Pons (tissue), 1 donor: ENCODE data around the gene GRN.
"Not testable (repeated sequence)": the region's sequence is repeated elsewhere in the genome, so short reads cannot be mapped to it uniquely, and the experiment has no call there.

Experiments used
- DNase-seq: peaks from one replicate; pipeline ENCODE4 v3.0.0-alpha.2; 2016; ENCODE audit warnings: low spot score

The GRN gene

DNA sequence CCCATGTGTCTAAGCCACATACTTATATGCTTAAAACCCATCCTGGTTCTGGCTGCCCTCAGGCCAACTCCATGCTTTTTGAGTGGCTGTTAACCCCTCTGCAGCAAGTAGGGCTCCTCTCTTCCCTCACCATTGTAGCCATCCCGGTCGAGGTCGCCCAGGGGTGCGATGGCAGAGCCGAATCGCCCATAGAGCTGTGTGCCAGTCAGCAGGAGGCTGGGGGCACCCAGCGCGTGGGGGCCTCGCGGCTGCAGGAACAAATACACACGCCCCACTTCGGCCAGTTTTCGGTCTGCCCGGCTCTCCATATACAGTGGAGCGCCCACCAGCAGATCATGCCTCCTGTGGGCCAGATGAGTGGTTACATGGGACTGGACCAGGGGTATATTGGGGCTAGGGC is 38.3 kb downstream of the GRN start:
- DNase-seq: no peak

DNA sequence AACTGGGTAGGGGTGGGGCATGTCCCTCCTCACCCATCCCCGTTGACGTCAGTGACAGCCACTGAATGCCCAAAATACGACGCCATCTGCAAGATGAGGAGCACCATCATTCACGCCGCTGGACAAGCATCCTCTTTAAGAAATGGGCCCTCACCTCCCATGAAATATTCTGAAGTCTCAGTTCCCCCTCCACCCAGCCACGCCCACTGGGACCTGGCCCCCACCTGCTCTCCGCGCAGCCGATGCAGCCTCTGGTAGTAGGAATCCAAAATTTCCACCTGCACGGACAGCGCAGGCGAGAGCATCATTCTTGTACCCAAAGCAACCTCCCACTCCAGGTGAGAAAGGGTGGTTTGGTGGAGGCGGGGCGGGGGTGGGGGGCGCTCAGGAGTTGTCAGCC is 38.8 kb downstream of the GRN start:
- DNase-seq: no peak

DNA sequence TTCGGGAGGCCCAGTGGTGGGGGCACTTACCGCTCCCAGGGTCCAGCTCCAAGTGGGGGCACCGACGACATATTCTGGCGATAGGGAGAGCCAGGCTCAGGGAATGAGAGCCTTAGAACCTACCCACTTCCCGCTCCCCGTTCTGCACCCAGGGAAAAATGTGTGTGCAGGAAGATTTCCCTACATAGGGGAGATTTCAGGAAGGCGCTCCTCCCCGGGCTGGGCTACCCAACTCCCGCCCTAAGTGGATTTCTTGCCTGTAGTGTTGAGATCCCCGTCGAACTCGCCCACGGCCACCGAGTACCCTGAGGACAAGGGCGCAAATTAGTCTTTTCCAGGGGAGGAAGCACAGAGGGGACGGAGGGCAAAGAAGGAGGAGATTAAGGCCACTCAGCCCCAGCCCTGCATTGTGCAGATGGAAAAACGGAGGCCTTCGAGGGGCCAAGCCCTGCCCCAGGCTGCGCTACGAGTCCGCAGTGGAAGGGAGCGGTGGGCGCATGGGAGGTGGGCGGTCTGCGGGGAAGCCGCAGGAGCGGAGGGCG is 39.2 kb downstream of the GRN start:
- no peak for DNase-seq

DNA sequence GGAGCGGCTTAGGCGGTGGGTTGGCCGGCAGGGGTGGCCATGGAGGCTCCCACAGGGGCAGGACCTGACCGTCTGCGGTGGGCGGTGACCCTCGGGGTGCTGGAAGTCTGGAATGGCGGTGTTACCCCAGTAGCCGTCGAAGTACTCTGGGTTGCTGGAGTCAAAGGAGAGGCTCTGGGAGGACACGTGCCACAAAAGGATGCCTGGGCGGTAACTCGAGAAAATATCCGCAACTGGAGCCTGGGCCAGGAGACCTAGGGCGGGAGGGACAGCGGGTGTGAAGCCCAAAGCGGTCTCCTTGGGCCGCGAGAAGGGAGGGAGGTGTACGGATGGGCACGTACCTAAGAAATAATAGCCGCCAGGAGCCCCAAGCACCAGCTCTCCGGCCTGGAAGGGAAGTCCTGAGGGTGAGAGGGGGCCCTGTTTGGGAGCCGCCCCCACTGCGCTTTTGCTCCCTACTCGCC is 39.8 kb downstream of the GRN start:
- DNase-seq: no peak

DNA sequence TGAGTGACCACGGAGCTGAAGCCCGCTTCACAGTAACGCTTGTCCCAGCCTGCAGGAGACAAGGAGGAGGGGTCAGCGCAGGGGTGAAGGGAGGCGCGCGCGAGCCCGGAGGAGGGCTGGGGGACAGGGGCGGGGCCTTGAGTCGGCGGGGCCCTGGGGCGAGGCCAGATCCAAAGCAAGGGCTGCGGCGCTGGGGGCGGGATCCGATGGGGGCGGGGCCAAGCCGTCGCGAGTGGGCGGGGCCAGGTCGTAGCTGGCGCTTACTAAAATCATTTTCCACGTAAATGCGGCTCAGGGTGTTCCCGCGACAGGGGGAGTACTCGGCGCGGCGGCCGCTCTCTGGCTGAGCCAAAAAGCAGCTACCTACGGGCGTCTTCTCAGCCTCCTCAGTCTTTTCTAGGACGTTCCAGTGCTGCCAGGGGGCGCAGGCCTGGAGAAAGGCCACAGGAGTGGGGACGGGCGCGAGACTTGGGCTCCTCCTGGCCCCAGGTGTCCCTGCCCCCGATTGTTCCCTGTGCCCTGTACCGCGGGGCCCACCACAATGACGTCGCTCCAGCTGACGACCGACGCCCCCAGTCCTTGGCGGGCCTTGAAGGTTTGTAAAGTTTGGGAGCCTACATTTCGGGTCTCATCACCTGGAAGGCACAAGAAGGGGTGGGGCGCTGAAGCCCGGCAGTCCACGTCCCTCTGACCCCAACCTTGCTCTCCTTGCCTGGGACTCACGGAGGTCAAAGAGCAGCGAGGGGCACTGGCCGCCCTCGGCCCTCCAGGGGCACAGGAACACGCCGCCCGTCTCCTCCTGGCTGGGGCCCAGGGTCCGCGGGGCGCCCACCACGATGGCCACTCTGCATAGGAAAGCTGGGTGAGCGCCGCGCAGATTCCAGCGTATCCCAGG is 40.4 kb downstream of the GRN start:
- no peak for DNase-seq

DNA sequence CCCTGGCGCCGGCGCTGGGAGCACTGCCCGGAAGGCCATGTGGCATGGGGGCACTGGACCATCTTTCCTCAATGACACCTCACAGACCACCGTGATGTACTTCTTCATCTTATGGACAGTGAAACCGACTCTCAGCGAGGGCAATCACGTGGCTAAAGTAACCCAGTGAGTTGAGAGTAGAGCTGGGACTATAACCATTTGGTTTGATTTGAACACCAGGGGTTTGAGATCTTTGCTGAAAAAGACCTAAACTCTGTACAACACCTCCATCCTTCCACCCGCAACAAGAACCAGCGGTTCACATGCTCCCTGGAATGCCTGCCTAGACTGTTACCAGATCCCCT is 41.1 kb downstream of the GRN start:
- no peak for DNase-seq

DNA sequence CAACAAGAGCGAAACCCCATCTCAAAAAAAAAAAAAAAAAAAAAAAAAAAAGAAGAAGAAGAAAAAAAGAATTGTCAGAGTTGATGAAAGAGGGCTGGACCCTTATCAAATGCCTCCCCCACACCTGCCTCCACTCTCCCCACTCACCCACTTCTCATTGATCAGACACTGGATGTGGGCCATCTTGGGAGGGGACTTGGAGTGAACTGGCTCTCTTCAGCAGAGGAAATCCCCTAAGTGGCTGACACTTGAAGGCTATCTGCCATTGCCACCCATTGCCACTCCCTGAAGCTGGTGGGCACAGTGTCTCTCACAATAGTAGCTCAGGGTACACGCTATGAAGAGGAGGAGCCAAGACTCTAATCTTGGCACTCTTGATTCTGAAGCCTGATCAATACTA is 42.7 kb downstream of the GRN start:
- no peak for DNase-seq

DNA sequence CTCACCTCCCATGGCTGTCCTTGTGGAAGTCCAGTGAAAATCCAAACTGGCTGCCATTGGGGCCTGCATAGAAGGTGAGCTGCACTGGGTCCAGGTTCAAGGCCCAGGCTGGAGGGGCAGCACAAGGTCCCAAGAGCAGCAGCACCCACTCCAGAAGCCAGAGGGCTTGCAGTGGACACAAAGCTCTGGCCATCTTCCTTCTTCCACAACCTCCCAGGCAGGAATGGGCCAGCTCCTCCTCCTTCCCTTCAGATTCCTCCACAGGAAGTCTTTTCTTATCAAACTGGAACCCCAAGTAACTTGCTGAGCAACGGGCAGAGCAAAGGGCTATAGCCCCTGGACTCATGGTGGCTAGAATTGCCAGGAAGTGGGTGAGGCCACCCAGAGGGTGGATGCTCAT is 44.2 kb downstream of the GRN start, which contains the start of gene ITGA2B:
ITGA2B (minus strand) TSS at position 369 of the 400 bp plus-strand sequence; CDS start at position 193, 176 bp downstream.
- DNase-seq: no peak

DNA sequence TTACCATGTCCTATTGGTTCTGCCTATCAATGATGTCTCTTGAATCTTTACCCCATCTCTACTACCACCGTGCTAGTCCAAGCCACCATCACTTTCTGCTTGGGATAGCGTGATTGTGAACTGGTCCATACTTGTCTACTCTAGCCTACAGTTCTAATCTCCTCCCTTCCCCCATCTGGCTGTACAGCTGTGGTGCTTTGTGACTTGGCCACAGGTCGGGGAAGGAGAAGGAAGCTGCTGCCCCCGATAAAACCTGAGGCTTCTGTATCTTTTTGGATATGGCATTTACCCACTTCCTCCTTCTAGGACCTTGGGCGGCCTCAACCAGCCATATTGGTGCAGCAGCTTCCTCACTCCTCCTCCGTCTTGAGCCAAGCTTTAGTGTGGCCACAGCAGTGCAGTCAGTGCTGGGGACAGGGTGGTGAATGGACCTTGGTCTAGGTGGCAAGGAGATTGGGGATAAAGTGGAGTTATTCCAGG is 44.7 kb downstream of the GRN start:
- no peak for DNase-seq

DNA sequence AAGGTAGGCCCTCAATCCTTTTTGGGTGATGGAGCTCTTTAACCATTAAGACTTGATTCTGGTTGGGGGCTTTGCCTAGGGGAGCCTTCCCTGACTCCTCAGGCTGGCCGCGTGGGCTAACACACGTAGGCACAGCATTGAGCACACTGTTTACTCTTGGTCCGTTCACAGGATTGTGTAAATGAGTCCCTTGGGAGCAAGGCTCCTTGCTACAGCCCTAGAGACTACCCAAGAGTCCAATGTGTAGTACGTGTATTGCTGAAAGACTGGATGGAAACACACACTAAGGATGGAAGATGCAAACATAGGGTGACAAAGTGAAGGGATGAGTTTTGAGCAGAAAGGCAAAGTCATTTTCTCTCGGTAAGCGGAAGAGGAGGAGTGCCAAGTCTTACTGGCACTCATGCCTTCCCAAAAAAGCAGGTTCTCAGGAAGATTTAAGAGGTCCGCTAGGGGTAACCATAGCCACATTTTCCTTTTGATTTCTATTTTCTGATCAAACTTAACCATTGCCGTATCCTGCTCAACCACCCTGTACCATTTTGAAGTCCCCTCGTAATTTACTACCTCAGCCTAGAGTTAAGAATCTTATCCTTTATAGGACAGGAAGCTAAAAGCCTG is 45.3 kb downstream of the GRN start:
- DNase-seq: no peak

DNA sequence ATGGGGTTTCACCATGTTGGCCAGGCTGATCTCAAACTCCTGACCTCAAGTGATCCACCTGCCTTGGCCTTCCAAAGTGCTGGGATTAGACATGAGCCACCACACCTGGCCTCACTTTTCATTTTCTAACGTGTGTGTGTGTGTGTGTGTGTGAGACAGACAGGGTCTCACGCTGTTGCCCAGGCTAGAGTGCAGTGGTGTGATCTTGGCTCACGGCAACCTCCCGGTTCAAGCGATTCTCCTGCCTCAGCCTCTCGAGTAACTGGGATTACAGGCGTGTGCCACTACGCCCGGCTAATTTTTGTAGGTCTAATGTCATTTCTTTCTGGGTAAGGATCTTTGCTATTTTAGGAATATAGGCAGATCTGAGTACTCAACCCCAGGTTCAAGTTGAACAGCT is 49.0 kb downstream of the GRN start:
- not testable (repeated sequence) for DNase-seq

DNA sequence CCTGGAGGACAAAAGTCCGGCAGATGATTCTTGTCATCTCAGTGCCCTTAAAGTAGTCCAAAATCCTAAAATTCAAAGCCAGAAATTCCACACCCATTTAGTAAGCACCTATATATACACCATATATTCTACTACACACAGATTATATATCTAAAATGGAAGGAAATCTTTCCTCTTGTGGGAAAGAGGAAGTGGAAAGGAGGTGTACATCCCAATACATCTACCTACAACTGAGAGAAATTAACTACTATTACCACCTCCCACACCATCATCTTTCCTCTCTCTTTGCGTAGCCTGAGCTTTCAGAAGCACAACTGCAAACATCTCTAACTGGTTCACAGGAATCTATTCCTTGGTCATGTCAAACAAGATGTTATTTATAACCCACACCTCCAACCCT is 49.7 kb downstream of the GRN start:
- DNase-seq: no peak

DNA sequence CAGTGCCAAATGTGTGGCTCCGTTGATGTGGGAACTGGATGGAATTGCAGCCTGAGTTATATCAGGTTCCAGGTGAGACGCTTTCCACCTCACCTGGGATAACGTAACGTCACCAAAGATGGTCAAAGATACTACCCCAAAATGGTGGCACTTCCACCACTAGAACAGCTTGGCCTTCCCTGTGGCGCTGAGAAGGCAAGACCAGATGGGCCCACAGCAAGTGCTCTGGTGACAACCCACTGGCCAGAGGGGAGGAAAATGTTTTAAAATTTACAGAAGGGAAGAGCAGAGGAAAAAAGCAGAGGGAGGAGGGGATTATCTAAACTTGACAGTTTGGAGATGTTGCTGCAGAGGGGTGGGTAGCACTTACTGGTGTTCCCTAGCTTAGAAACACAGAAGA is 51.8 kb downstream of the GRN start:
- DNase-seq: no peak

DNA sequence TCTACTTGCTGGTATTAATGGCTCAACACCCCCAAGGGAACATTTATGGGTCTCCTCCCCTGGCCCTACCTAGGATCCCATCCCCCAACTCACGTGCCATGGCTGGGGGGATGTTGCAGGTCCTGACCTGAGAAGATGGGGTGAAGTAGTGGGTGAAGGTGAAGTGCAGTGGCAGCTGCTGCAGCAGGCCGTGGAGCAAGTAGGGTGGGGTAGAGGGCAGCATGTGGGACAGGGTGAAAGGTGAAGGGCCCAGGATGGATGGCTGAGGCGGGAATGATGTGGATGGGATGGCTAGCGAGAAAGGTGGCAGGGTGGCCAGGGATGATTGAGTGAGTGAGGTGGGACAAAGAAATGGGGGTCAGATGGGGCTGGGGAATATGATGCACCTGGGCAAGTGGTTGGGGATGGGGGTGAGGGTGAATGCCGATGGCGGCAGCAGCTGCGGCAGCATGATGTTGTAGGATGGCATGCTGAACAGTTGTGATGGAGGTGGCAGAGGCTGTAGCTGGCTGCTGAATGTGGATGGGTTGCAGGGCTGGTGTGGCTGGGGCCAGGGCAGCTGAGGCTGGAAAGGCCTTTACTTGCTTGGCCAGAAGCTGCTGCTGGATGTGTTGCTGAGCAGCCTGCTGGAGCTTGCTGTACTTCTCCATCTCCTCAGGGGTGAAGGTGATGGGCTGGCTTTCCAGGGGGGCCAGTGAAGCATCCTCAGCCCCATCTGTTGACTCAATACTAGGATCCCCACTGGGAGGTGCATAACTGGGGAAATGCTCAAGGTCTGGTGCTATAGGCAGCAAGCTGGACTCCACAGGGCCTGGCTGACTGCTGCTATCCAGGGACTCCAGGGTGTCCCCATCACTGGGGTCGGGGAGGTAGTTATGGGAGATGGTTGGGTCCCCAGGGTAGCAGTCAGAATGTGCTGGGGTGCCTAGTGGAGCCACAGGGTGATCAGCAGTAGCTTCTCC is 52.7 kb downstream of the GRN start:
- no peak for DNase-seq

DNA sequence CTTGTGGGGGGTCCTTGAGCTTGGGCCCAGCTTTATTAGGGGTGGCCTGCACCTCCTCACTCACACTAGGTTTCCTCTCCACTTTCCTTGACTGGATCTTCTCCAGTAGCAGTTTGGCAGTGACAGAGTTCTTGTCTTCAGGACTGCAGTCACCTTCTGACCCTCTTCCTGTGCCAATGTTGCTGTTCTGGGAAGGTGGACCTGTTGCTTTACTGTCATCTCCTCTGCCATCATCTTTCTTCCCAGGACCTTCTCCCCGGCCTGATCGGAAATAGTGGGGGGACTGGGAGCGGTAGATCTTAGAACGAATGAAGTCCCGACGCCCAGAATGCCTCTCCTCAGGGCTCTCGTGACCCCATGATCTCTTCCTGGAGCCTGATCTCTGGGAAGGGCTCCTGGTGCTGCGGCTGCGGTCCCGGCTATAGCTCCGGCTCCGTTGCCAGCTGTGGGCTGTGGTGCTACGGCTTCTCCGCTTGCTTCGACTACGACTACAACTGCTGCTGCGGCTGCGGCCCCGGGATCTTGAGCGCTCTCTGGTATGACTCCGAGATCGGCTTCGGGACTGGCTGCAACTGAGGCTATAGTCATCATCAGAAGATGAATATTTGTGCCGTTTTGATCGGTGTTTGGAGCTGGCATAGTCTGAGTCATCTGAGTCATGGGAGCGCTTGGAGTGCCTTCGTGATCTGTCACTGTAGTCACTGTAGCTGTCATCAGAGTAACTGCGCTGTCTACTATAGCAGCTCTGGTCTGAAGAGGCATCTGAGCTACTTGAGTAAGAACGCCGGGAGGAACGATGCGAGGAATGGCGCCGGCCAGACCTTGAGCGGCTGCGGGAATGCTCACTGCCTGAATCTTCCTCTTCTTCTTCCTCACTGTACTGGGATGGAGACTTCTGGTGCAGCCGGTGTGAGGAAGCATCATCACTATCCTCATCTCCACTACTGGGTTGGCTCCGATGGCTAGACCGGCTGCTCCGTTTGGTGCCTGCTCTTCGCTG is 53.9 kb downstream of the GRN start:
- DNase-seq: no peak

DNA sequence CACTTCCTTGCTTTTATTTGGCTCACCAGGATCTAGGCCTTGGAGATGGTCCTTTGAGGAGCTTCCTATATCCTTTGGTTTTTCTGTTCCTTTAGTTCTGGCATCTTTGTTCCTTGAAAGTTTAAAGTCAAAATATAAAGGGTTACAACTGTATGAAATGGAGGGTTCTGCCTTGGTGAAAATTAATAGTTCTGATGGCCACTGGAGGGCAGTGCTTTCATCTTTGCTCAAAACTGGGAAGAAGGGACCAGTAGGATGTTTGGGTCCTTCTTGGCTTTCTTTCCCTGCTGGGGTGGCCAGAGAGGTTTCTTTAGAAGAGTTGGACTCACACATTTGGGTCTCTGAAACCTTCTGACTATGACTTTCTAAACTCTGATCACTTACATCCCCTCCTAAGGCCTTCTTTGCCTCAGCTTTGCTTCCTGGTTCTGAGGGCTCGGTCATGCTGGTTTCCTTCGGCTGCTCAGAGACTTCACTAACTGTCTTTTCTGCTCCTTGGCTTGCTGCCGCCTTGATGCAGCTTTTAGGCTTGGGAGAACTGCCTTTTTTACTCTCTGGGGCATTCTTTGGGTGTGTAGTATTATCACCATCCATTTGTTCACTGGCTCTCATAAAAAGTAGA is 55.2 kb downstream of the GRN start:
- DNase-seq: peak; percentile 33
